GM23248 (cell line): ENCODE measurements around the gene ZNF283.

Source experiments
- EZH2 ChIP-seq: fragments of 200-600 bp; sonication (generic); IDR thresholded peaks from 2 replicates; pipeline ENCODE4 v1.6.1; 2018; ENCODE audit warnings: antibody characterized with exemption, mild to moderate bottlenecking; ENCODE audit not compliant: insufficient read depth, poor library complexity, severe bottlenecking
- EZH2phosphoT487 ChIP-seq: fragments of 200-600 bp; sonication (generic); IDR thresholded peaks from 2 replicates; pipeline ENCODE4 v1.6.1; 2018; ENCODE audit warnings: antibody characterized with exemption, moderate library complexity, mild to moderate bottlenecking, low read depth; ENCODE audit not compliant: insufficient read depth

- TF ChIP-seq EZH2: no peak
- no peak for TF ChIP-seq EZH2phosphoT487
These were observed 20.1 kb downstream of the ZNF283 start for GRCh38 chr19:43847246-43847645.
